ENCODE results near the gene PRPF6.
"Not testable (repeated sequence)": the region's sequence is repeated elsewhere in the genome, so short reads cannot be mapped to it uniquely, and the experiment has no call there.

Gene PRPF6

DNA sequence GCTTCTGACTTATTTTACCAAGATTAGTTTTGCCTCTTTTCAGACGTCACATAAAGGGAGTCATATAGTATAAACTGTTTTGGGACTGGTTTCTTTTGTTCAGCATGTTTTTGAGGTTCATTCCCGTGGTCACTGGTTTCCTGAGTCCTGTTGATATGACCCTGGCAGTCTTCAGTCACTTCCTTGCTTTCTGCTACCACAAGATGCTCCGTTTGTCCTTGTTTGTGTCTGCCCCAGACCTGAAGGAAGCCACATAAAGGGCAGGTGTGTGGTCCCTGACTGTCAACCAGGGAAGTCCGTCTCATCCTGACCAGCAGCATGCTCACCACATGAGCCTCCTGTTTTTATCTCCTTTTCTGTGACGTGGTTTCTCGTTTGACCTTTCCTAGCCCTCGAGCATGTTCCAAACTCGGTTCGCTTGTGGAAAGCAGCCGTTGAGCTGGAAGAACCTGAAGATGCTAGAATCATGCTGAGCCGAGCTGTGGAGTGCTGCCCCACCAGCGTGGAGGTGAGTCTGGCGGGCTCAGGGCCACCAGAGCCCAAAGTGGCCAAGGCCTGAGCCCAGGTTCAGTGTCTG, 29.0 kb downstream of the PRPF6 start:
- DNase-seq = no peak

DNA sequence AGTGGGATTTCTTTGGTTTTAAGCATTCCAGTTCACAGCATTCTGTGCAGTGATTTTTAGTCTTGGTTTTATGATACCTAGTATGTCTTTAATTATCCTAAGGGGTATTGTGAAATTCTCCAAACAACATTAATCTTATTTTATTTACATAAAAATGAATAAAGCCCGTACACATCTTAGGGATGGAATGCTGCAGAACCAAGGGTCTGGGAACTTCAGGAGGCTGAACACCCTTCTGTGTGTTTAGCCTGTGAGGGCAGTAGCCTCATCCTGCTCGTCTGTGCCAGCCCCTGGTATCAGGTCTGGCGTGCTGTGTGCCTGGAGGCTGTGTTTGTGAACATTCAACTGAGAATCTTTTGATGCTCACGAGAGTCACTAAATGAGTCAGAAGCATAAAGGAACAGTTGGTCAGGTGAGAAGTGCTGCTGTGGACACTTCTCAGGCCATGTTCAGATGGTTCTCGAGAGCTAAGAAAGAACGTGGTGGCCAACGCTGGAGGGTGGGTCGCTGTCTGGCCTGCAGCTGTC, 29.8 kb downstream of the PRPF6 start:
- DNase-seq = no peak

DNA sequence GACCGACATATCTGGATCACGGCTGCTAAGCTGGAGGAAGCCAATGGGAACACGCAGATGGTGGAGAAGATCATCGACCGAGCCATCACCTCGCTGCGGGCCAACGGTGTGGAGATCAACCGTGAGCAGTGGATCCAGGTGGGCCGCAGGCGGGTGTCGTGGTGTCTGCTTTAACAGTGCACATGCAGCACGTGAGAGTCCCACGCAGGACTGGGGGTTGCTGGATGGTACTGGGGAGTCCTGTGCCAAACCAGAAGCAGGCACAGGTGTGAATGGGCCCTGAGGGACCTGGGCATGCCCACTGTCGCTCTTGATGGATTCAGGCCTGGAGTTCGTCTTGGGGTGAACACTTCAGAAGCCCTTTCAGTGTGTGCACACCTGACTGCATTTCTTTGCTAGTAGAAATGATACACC, 30.4 kb downstream of the PRPF6 start:
- DNase-seq = no peak

- DNase-seq = not testable (repeated sequence)
These were observed 31.6 kb downstream of the PRPF6 start for GRCh38 chr20:64012385-64013154.

GRCh38 chr20:64015635-64016034, 34.7 kb downstream of the PRPF6 start:
- no peak for DNase-seq

- no peak for DNase-seq
These were observed 40.4 kb downstream of the PRPF6 start for GRCh38 chr20:64021124-64021975.

GRCh38 chr20:64022671-64023360, 41.9 kb downstream of the PRPF6 start:
- no peak for DNase-seq

- no peak for DNase-seq
These were observed 42.6 kb downstream of the PRPF6 start for GRCh38 chr20:64023361-64024140.

DNA sequence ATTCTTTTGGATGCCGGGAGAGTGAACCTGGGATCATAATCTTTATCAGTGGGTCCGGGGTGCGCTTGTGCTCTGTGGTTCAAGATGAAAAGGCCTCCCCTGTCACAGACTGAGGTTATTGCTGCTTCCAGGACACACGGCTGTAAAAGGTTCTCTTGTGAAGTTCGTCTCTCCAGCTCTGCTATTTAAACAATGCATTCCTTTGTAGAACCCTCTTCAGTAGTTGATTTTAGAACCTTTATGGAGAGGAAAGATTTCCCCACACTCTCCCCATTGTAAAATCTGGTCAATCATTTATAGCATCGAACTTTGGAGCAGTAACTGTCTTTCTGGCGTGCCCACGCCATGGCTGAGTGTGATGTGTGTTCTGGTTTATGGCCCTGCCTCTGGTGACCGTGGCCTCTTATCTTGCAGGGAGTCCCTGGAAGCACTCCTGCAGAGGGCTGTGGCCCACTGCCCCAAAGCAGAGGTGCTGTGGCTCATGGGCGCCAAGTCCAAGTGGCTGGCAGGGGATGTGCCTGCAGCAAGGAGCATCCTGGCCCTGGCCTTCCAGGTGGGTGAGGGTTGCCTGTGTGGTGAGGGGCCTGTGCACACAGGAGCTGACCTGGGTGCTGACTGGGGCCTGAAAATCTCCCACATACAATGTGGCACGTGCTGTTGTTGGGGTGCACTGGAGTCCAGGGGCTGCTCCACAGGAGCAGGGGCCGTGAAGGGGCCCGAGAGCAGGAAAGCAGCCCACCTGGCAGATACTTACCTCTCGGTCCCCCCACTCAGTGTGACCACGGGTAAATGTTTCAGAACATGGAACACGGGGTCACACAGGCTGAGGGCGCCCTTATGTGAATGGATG, 43.4 kb downstream of the PRPF6 start:
- no peak for DNase-seq

GRCh38 chr20:64025101-64025825, 44.3 kb downstream of the PRPF6 start:
- DNase-seq = no peak

GRCh38 chr20:64025826-64026412, 45.0 kb downstream of the PRPF6 start:
- no peak for DNase-seq

DNA sequence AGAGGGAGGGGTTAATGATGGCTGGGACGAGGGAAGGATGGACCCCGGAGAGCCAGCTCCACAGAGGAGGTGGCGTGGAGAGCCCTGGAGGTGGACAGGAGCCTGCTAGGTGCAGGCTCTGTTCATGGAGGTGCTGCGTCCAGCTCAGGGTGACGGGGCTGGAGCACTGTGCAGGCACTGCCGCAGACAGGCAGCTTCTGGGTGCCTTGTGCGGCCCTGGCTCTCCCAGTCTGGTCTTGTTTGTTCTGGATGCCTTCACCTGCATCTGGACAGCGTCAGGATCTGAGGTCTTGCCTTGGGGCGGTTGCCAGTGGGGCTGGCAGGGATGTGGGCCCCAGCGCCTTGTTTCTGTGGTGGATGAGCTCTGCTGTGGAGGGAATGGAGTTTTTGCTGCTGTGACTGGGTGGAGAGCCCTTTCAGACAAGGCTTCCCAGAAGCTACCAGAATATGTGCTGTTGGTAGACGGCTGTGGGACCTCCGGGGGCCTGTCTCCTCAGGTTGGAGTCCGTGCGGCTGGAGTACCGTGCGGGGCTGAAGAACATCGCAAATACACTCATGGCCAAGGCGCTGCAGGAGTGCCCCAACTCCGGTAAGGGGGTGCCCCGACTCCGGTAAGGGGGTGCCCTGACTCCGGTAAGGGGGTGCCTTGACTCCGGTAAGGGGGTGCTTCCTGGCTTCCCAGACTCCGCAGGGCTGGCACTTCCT, 47.2 kb downstream of the PRPF6 start:
- DNase-seq = no peak

DNA sequence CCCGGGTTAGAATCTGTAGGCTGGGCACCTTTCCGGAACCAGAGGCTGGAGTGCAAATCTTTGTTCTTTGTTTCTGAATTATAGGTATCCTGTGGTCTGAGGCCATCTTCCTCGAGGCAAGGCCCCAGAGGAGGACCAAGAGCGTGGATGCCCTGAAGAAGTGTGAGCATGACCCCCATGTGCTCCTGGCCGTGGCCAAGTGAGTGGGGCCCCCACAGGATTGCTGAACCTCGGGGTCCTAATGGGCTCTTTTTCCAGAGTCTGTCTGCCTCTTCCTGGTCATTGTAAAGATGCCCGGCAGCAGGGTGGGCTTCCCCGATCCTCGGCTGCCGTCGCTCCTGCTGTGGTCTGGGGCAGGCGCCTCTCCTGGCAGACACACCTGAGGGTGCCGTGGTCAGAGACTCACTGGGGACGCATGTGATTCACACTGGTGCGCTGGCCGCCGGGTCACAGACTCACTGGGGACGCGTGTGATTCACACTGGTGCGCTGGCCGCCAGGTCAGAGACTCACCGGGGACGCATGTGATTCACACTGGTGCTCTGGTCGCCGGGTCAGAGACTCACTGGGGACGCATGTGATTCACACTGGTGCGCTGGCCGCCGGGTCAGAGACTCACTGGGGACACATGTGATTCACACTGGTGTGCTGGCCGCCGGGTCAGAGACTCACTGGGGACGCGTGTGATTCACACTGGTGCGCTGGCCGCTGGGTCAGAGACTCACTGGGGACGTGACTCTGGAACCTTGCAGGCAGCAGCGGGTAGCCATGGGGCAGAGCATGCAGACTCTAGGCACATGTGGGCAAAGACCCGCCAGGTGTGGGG, 48.6 kb downstream of the PRPF6 start:
- no peak for DNase-seq

- DNase-seq = no peak
These were observed 49.6 kb downstream of the PRPF6 start for GRCh38 chr20:64030371-64031134.

DNA sequence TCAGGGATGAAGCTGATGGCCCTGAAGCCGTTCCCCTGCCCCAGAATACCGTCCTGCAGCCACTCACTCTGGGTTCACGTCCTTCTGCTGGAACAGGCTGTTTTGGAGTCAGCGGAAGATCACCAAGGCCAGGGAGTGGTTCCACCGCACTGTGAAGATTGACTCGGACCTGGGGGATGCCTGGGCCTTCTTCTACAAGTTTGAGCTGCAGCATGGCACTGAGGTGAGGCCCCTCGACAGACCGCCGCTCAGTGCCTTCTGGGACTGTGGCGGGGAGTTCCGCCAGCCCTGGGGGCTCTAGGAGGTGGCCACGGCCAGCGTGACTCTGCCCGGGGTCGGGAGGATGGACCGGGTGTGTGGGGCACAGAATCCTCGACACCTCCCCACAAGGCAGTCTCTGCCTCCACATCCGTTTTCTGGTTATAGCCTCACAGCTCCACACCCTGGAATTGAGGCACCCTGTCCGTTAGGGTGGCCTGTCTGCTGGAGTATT, 50.9 kb downstream of the PRPF6 start:
- no peak for DNase-seq

All from nucleus accumbens (tissue), 56 donors.